Measurements from ENCODE around the gene BCL7A.
"Not testable (repeated sequence)": the region's sequence is repeated elsewhere in the genome, so short reads cannot be mapped to it uniquely, and the experiment has no call there.

BCL7A gene

GRCh38 chr12:122021822-122022392, at the start of gene BCL7A:
Gene BCL7A, plus strand, starts transcription at chr12:122021884. Its CDS starts 208 bp downstream, at chr12:122022092.
- DNase-seq: peak; percentile 72 to 75

GRCh38 chr12:121974026-121974985, 47.4 kb upstream of the BCL7A start:
- no peak for DNase-seq

DNA sequence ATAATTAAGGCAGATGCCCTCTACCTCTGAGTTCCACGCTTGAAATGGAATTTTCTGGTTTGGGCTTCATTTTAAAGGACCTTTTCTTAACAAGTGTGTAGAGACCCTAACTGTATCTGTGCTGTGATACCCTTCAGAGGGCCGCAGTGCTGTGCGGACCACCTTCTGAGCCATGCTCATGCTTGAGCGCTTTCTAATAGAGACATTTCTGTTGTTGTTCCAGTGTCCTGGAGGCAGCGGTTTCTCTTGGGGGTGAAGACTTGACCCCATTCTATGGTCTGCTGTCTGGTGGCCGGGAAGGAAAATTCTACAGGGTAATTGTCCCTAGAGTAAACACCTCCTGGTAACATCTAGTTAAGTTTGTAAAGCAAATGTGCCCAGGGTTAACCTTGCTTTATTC, 46.7 kb upstream of the BCL7A start:
- no peak for DNase-seq

DNA sequence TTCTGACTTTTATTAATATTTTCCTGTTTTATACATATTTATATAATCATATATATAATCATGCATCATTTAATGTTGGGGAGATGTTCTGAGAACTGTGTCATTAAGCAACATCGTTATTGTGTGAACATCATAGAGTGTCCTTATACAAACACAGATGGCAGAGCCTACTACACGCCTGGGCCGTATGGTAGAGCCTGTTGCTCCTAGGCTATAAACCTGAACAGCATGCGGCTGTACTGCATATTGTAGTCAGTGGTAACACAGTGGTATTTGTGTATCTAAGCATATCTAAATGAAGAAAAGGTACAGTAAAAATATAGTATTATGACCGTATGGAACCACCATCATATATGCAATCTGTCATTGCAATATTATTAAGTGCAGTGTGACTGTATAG, 44.7 kb upstream of the BCL7A start:
- no peak for DNase-seq

GRCh38 chr12:121980191-121980891, 41.3 kb upstream of the BCL7A start:
- peak; percentile 35 to 48 for DNase-seq

- no peak for DNase-seq
These were observed 40.8 kb upstream of the BCL7A start for GRCh38 chr12:121980892-121981272.

- no peak for DNase-seq
These were observed 40.2 kb upstream of the BCL7A start for GRCh38 chr12:121981456-121981855.

DNA sequence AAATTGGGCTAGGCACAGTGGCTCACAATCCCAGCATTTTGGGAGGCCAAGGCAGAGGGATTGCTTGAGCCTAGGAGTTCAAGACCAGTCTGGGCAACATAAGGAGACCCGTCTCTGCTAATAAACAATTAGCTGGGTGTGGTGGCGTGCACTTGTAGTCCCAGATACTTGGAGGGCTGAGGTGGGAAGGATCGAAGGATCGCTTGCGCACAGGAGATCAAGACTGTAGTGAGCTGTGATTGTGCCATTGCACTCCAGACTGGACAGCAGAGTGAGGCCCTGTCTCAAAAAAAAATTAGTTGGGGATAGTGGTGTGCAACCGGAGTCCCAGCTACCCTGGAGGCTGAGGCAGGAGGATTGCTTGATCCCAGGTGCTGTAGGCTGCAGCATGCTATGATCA, 38.7 kb upstream of the BCL7A start:
- no peak for DNase-seq

DNA sequence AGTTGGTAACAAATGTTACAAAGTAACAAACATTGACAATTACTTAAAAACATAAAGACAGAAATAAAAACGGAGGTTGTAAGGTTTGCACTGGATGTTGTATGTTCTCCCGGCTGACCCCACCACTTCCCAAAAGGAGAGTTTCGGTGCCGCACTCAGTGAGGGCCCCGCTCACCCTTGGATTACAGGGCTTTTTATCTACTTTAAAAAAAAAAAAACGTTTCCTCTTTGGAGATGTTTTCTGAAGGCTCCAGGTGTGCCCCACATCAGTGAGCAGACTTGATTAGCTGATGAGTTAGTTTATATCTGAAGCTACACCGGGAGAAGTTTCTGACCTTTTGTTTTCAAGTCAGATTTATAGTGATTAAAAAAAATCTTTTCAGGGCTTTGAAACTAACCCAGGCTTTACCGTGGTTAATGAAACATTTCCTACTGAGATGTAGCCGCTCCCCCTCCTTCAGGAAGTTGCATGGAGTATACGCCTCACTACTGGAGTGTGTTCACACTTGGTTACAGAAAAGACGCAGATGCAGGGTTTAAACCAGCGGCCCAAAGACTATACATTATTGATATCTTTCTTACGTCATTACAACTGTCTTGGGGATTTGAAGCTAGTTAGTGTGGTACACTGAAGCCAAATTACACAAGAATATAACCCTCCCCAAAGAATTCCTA, 38.0 kb upstream of the BCL7A start:
- DNase-seq: no peak

GRCh38 chr12:121986489-121987245, 35.0 kb upstream of the BCL7A start:
- no peak for DNase-seq

DNA sequence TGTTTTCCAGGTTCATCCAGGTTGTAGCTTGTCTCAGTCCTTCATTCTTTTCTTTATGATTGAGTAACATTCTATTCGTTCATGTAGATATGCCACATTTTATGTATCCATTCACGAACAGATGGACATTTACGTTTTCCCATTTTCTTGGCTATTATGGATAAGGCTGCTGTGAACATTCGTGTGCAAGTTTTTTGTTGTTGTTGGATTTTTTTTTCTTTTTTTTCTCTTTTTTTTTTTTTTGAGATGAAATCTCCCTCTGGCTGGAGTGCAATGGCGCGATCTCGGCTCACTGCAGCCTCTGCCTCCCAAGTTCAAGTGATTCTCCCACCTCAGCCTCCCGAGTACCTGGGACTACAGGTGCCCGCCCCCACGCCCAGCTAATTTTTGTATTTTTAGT, 33.2 kb upstream of the BCL7A start:
- DNase-seq: not testable (repeated sequence)

- DNase-seq: no peak
These were observed 32.2 kb upstream of the BCL7A start for GRCh38 chr12:121989276-121990113.

DNA sequence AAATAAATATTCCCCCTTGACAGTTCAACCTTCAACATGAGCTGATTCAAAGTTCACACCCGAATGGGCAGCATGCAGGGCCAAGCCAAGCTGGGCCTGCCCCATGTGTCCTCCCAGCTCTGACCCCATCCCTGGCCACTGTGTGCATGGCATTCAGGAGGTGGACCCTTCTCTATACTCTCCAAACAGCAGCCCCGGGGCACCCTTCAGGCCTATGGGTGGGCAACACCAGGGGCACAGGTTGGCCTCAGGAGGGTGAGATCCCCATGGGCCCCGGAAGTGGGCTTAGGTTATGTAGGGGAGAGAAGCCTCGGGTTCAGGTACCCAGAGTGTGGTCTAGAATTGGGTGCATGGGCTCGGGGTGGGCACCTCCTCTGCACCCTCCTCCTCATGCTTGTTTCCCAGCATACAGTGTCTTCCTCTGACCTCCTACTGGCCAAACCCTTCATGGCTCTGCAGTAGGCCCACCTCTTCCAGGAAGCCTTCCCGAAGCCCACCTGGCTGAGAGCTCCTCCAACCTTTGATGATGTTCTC, 31.5 kb upstream of the BCL7A start:
- DNase-seq: no peak

- DNase-seq: peak; percentile 62 to 66
These were observed 30.7 kb upstream of the BCL7A start for GRCh38 chr12:121990692-121991603.

- peak; percentile 78 to 81 for DNase-seq
These were observed 29.4 kb upstream of the BCL7A start for GRCh38 chr12:121992059-121992879.

- no peak for DNase-seq
These were observed 25.4 kb upstream of the BCL7A start for GRCh38 chr12:121996050-121996944.

DNA sequence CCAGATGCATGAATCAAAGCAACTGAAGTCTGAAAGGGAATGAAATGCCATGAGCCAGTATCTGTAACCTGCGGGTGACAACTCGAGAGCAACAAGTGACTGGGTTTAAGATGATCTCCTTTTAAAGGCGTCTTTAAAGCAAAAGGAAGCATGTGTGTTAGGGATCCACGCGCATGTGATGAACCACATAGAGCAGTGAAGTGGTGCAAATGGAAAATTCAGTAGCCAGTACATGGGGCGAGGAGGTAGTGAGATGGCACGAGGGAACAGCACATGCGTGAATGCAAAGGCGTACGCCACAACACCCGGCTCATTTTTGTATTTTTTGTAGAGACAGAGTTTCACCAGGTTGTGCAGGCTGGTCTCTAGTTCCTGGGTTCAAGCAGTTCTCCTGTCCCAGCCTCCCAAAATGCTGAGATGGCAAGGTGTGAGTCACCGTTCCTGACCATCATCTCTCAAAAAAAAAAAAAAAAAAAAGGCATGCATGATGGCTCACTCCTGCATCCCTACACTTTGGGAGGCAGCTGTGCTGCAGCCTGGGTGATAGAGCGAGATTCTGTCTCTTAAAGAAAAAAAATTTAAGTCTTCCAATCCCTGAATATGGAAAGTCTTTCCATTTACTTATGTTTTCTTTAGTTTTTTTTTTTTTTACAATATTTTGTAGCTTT, 24.6 kb upstream of the BCL7A start:
- DNase-seq: no peak
